Cardiac muscle cell (in vitro differentiated cells and primary cell): ENCODE data around the gene LACTBL1. TPM values are rescaled to one million over a fixed set of nuclear protein-coding genes. Genes with fewer than 3 reads are reported as not detected.
A peak's percentile ranks its signal among the peaks of the same experiment; 100 is the strongest.

Experiments used
- DNase-seq, 2 donors: peaks; one replicate each; pipeline versions ENCODE4 v3.0.0 to v3.0.0-alpha.2; 2010 to 2017; ENCODE audit warnings: low read depth in 1 of 2, low spot score in 1 of 2
- H3K27ac ChIP-seq: fragments of 200-600 bp; sonication (generic); 2 replicates; pipeline ENCODE4 v1.5.1; 2016
- H3K27me3 ChIP-seq: fragments of 200-600 bp; sonication (generic); 2 replicates; pipeline ENCODE4 v1.6.0; 2016; ENCODE audit warnings: control low read depth
- H3K36me3 ChIP-seq: fragments of 200-600 bp; sonication (generic); 2 replicates; pipeline ENCODE4 v1.5.1; 2016; ENCODE audit warnings: control low read depth
- H3K4me1 ChIP-seq: fragments of 200-600 bp; sonication (generic); 2 replicates; pipeline ENCODE4 v1.8.1; 2017; ENCODE audit warnings: low read depth, mild to moderate bottlenecking, mixed run types
- H3K4me3 ChIP-seq: fragments of 200-600 bp; sonication (generic); 2 replicates; pipeline ENCODE4 v1.5.1; 2016; ENCODE audit warnings: mild to moderate bottlenecking
- H3K9me3 ChIP-seq: fragments of 200-600 bp; sonication (generic); 2 replicates; pipeline ENCODE4 v1.5.1; 2017; ENCODE audit warnings: low read depth, mild to moderate bottlenecking, control low read depth
- polyA plus RNA-seq: library from polyadenylated mRNA; unstranded; fragments of >200 nt; fragmentation: Nextera tagmentation; extraction: Ambion mirVana; gene quantifications from 2 replicates; pipeline ENCODE4 v1.2.1, GENCODE V29; 2016
- total RNA-seq: library from RNA; depleted of rRNA; stranded (reverse); fragments of >200 nt; gene quantifications from 2 replicates; pipeline ENCODE4 v1.2.3, GENCODE V29; 2016
- TF ChIP-seq, protein P1 (sequence below): IDR thresholded peaks from 2 replicates; pipeline ENCODE4 v1.5.1; 2012; ENCODE audit warnings: low read depth, mild to moderate bottlenecking, low read length

Gene LACTBL1
- total and polyA plus RNA-seq, 2 experiments from 2014 or later: not detected

DNA sequence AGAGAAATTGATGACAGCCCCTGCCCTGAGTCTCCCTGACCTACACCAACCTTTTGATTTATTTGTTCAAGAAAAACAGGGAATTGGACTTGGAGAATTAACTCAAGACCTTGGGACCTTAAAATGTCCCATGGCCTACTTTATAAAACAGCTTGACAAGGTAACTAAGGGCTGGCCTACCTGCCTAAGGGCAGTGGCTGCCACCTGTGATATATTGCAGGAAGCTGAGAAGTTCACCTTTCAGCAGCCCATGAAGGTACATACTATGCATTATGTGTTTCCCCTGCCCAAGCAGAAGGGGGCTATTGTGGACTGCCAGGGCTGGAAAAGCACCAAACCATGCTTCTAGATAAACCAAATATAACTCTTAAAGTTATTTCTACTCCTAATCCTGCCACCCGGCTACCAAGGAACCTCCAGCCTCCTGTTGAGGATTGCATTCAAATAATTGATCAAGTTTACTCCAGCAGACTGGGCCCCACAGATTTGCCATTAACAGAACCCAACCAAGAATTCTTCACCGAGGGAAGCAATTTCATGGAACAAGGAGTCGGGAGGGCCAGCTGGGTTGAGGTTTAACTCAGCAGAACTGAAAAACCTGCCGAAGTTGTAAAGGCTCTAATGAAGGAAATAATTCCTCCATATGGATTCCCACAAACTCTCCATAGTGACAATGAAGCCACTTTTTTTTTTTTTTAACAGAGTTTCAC, 28.2 kb downstream of the LACTBL1 start:
- Histone ChIP-seq H3K4me1 (no peaks in the 10 kb centered on the region), H3K36me3 (no peaks in the 10 kb centered on the region), H3K27me3 (no peaks in the 10 kb centered on the region), H3K4me3 (no peak overlapping the region), H3K27ac (no peak overlapping the region), H3K9me3 (no peaks in the 10 kb centered on the region)
- TF ChIP-seq, protein P1, sequence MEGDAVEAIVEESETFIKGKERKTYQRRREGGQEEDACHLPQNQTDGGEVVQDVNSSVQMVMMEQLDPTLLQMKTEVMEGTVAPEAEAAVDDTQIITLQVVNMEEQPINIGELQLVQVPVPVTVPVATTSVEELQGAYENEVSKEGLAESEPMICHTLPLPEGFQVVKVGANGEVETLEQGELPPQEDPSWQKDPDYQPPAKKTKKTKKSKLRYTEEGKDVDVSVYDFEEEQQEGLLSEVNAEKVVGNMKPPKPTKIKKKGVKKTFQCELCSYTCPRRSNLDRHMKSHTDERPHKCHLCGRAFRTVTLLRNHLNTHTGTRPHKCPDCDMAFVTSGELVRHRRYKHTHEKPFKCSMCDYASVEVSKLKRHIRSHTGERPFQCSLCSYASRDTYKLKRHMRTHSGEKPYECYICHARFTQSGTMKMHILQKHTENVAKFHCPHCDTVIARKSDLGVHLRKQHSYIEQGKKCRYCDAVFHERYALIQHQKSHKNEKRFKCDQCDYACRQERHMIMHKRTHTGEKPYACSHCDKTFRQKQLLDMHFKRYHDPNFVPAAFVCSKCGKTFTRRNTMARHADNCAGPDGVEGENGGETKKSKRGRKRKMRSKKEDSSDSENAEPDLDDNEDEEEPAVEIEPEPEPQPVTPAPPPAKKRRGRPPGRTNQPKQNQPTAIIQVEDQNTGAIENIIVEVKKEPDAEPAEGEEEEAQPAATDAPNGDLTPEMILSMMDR: no peak
- DNase-seq: no peak

DNA sequence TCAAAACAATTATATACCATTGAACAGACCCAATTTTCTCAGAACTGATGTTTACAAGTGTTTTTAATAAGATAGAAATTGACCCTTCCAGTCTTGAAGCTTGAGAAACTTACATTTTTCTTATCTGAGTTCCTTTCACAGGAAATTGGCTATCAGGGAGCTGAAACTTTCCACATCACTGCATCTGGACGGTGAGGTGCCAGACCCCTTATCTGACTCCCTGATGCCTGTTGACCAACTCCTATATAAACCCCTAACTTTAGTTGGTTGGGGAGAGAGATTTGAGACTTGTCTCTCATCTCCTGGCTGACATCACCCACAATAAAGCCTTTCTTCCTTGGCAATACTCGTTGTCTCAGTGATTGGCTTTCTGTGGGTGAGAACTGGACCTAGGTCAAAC, 31.4 kb downstream of the LACTBL1 start:
- no peak overlapping the region for H3K4me3 ChIP-seq
- no peaks in the 10 kb centered on the region for H3K4me1 ChIP-seq
- no peaks in the 10 kb centered on the region for H3K36me3 ChIP-seq
- H3K9me3 ChIP-seq: no peaks in the 10 kb centered on the region
- no peak for DNase-seq
- TF ChIP-seq, protein P1: no peak
- H3K27me3 ChIP-seq: no peaks in the 10 kb centered on the region
- no peak overlapping the region for H3K27ac ChIP-seq

DNA sequence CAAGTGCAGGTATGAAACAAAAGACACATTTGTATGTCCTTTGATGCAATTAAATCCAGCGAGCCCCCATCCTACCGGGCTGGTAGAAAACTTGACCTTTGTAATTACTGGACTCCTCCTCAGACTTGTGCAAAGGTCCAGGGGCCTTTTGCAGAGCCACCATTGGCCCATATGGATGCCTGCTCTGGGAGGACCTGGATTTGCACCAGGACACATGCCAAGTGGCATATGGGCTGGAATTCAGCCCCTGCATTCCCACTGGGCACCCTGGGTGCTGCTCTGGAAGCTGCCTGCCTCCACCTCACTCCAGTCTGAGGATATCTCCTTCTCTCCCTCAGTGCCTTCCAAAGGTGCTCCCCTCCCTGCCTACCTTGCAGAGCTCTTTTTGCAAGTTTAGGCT, 36.0 kb downstream of the LACTBL1 start:
- Histone ChIP-seq H3K27me3 (no peaks in the 10 kb centered on the region), H3K36me3 (no peaks in the 10 kb centered on the region), H3K4me3 (no peak overlapping the region), H3K4me1 (peaks cover 6% of the 10 kb centered on the region), H3K9me3 (no peaks in the 10 kb centered on the region), H3K27ac (no peak overlapping the region)
- TF ChIP-seq, protein P1: no peak
- no peak for DNase-seq

DNA sequence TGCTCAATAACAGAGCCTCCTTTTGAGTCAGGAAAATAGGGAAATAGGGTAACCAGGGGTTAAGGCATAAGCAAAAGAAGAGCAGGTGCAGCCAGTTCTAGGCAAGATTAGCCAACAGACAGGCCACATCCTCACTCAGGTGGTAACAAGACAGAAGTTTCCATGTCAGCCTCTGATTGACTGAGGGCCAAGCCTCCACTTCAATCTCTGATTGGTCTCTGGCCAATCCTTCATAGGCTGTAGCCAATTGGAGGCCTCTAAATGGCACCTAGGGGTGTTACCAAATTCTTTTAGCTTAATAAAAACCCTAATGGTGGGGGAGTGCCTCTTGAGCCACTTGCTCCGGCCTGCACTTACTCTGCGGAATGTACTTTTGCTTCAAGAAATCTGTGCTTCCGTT, 37.2 kb downstream of the LACTBL1 start:
- H3K27me3 ChIP-seq: no peaks in the 10 kb centered on the region
- TF ChIP-seq, protein P1: no peak
- no peak for DNase-seq
- no peaks in the 10 kb centered on the region for H3K36me3 ChIP-seq
- H3K4me3 ChIP-seq: no peak overlapping the region
- H3K9me3 ChIP-seq: no peaks in the 10 kb centered on the region
- H3K27ac ChIP-seq: no peak overlapping the region
- H3K4me1 ChIP-seq: peaks cover 6% of the 10 kb centered on the region

DNA sequence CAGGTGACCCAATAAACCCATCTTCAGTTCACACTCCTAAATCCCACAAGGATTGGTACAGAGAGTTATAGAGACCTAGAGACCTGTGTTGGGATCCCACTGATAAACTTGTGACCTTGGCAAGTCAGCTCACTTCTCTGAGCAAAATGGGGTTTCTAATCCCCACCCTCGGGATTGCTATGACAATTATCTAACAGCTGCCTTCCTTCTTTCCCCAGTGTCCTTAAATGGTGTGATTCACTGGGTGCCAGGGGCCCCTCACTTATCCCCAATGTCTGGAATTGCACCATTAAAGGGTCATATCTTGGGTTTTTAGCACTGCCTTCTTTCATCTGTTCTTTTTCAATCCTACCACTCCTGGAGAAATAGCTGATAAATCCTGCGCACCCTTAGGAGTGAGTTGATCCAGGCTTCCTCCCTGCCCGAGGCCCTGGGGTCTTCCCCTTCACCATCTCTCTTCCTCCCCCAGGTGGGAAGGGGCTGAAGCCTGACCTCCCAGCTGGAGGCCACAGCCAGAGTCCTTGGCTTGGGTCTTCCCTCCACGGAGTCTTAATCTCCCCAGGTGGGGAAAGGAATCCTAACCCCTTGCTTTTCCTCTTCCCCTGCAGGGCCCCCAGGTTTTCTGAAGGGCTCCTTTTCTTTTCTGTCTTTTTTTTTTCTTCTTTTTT, 39.7 kb downstream of the LACTBL1 start:
- TF ChIP-seq, protein P1: no peak

More for the DNA sequence above, 39.7 kb downstream of the LACTBL1 start:
- H3K36me3 ChIP-seq: no peaks in the 10 kb centered on the region
- H3K4me1 ChIP-seq: peaks cover 6% of the 10 kb centered on the region
- DNase-seq: no peak
- H3K9me3 ChIP-seq: no peaks in the 10 kb centered on the region
- no peaks in the 10 kb centered on the region for H3K27me3 ChIP-seq
- H3K27ac ChIP-seq: peak overlapping the region; percentile 39
- H3K4me3 ChIP-seq: no peak overlapping the region
